HepG2 (cell line): Measurements from ENCODE around the gene APOA1. TPM values are rescaled to one million over a fixed set of nuclear protein-coding genes. Genes with fewer than 3 reads are reported as not detected.

Experiments used
- CREM ChIP-seq, 2 experiments: sonication (generic) in 1 of 2; formaldehyde crosslinking in 1 of 2; IDR thresholded peaks; 2 replicates each; pipeline versions ENCODE4 v1.4.0 to v1.6.1; 2016 to 2020; ENCODE audit warnings: antibody characterized with exemption in 1 of 2, mild to moderate bottlenecking in 1 of 2, missing genetic modification reagents in 1 of 2
- KLF6 ChIP-seq: IDR thresholded peaks from 2 replicates; pipeline ENCODE4 v1.8.0; 2016; ENCODE audit warnings: missing biosample characterization, missing genetic modification reagents
- NONO ChIP-seq, 2 experiments: fragments of 450-650 bp in 1 of 2; sonication (generic) in 1 of 2; formaldehyde crosslinking in 1 of 2; IDR thresholded peaks in 1 of 2; conservative IDR thresholded peaks in 1 of 2; 2 replicates each; pipeline versions ENCODE4 v1.6.1 to v1.8.0; 2017 to 2022; ENCODE audit warnings: mild to moderate bottlenecking in 1 of 2, missing genetic modification reagents in 1 of 2, moderate library complexity in 1 of 2
- PHB2 ChIP-seq: fragments of 450-650 bp; IDR thresholded peaks from 2 replicates; pipeline ENCODE4 v1.6.1; 2018; ENCODE audit not compliant: partially characterized antibody
- POLR2A ChIP-seq, 2 experiments: IDR thresholded peaks; 2 replicates each; pipeline ENCODE4 v1.6.1; 2011; ENCODE audit warnings: low read depth in 2 of 2, low read length in 2 of 2, mild to moderate bottlenecking in 1 of 2, moderate library complexity in 1 of 2; ENCODE audit not compliant: insufficient read depth in 1 of 2
- SOX13 ChIP-seq, 3 experiments: fragments of 450-650 bp in 1 of 3; sonication (generic) in 1 of 3; formaldehyde crosslinking in 1 of 3; IDR thresholded peaks in 2 of 3; conservative IDR thresholded peaks in 1 of 3; 2 replicates each; pipeline versions ENCODE4 v1.5.0 to v1.6.1; 2016 to 2020; ENCODE audit warnings: antibody characterized with exemption in 1 of 3, mild to moderate bottlenecking in 1 of 3, missing compliant biosample characterization in 1 of 3, missing genetic modification reagents in 1 of 3, moderate library complexity in 1 of 3
- TCF7 ChIP-seq: sonication (generic); IDR thresholded peaks from 2 replicates; pipeline ENCODE4 v1.6.1; 2016; ENCODE audit warnings: antibody characterized with exemption, low read depth
- USF2 ChIP-seq, 2 experiments: sonication (generic) in 1 of 2; formaldehyde crosslinking in 1 of 2; IDR thresholded peaks; 2 replicates each; pipeline versions ENCODE4 v1.5.1 to v1.6.1; 2011 to 2020; ENCODE audit warnings: borderline replicate concordance in 1 of 2, low read depth in 1 of 2, low read length in 1 of 2, mild to moderate bottlenecking in 1 of 2, missing genetic modification reagents in 1 of 2, moderate library complexity in 1 of 2
- ZNF343 ChIP-seq: sonication (generic); formaldehyde crosslinking; IDR thresholded peaks from 2 replicates; pipeline ENCODE4 v1.4.0; 2020; ENCODE audit warnings: mild to moderate bottlenecking, missing genetic modification reagents
- ZNF496 ChIP-seq: sonication (generic); formaldehyde crosslinking; IDR thresholded peaks from 2 replicates; pipeline ENCODE4 v1.8.1; 2023; ENCODE audit warnings: mild to moderate bottlenecking, moderate library complexity, missing genetic modification reagents; ENCODE audit not compliant: insufficient replicate concordance
- ZNF574 ChIP-seq: sonication (generic); formaldehyde crosslinking; IDR thresholded peaks from 2 replicates; pipeline ENCODE4 v1.4.0; 2020; ENCODE audit warnings: missing genetic modification reagents
- ZNF614 ChIP-seq: IDR thresholded peaks from 2 replicates; pipeline ENCODE4 v1.6.1; 2018; ENCODE audit warnings: missing biosample characterization, missing genetic modification reagents, inconsistent platforms, borderline replicate concordance
- ZNF792 ChIP-seq: IDR thresholded peaks from 2 replicates; pipeline ENCODE4 v1.6.1; 2016
- polyA plus RNA-seq, 8 experiments: library from polyadenylated mRNA; depleted of rRNA in 3 of 8; stranded (reverse) in 7 of 8; unstranded in 1 of 8; fragments of >200 nt; fragmentation: Illumina TruSeq in 4 of 8; extraction: Trizol in 4 of 8; gene quantifications; 2 replicates each; pipeline versions ENCODE4 v1.2.1 to v1.2.3, GENCODE V29; 2011 to 2016; ENCODE audit warnings: low read depth in 4 of 8, missing spikeins in 1 of 8, mixed read lengths in 1 of 8; ENCODE audit not compliant: insufficient read depth in 1 of 8
- total RNA-seq, 5 experiments: library from RNA; depleted of rRNA; stranded (reverse); fragments of >200 nt; fragmentation: Illumina TruSeq; extraction: Trizol; gene quantifications; 2 replicates each; pipeline ENCODE4 v1.2.3, GENCODE V29; 2016; ENCODE audit warnings: low read depth in 1 of 5
- TF ChIP-seq, protein P1 (sequence below): sonication (generic); formaldehyde crosslinking; IDR thresholded peaks from 2 replicates; pipeline ENCODE4 v1.8.0; 2022; ENCODE audit warnings: low read depth, missing genetic modification reagents
- TF ChIP-seq, protein P2 (sequence below): sonication (generic); formaldehyde crosslinking; IDR thresholded peaks from 2 replicates; pipeline ENCODE4; 2020; ENCODE audit warnings: missing genetic modification reagents, mild to moderate bottlenecking, borderline replicate concordance
- TF ChIP-seq, protein P3 (sequence below): sonication (generic); formaldehyde crosslinking; IDR thresholded peaks from 2 replicates; pipeline ENCODE4 v1.4.0; 2020; ENCODE audit warnings: missing genetic modification reagents, mild to moderate bottlenecking, borderline replicate concordance

Gene APOA1
- total and polyA plus RNA-seq, 2 of the 13 experiments (the other 11 are each of a cell fraction or from before 2014, with no cell fraction given), result 1,973 to 5,485 TPM

- TF ChIP-seq USF2 (IDR thresholded peaks at IDR 0.05; ENCODE audit: low read depth, low read length), result no peak
- TF ChIP-seq USF2 (CRISPR knock-in tag; IDR thresholded peaks at IDR 0.05; ENCODE audit: borderline replicate concordance), result no peak; the same call in 1 of the 2 replicates
- peak; percentile 42; the same call in 1 of the 2 replicates for TF ChIP-seq ZNF614 (CRISPR knock-in tag)
- TF ChIP-seq ZNF496 (CRISPR knock-in tag), result no peak
- TF ChIP-seq ZNF792 (CRISPR knock-in tag), result peak; percentile 29; the same call in 1 of the 2 replicates
- peak; percentile 45; the same call in 1 of the 2 replicates for TF ChIP-seq KLF6 (CRISPR knock-in tag)
- TF ChIP-seq NONO (IDR thresholded peaks at IDR 0.05), result no peak
- peak; percentile 30; the same call in 1 of the 2 replicates for TF ChIP-seq NONO (CRISPR knock-in tag; conservative IDR thresholded peaks at IDR 0.05)
- no peak for TF ChIP-seq SOX13 (IDR thresholded peaks at IDR 0.05)
- peak in 1 of 2 experiments; percentile 6; a peak in 1 of 4 replicates for TF ChIP-seq SOX13 (CRISPR knock-in tag; conservative IDR thresholded peaks at IDR 0.05 in 1 of 2, IDR thresholded peaks at IDR 0.05 in 1 of 2)
- no peak for TF ChIP-seq ZNF343 (CRISPR knock-in tag)
- peak; percentile 58 to 71; a peak in 3 of 4 replicates for TF ChIP-seq POLR2A (IDR thresholded peaks at IDR 0.05; ENCODE audit: insufficient read depth in 1 of 2, low read depth in 2 of 2, low read length in 2 of 2)
- TF ChIP-seq, protein P1, sequence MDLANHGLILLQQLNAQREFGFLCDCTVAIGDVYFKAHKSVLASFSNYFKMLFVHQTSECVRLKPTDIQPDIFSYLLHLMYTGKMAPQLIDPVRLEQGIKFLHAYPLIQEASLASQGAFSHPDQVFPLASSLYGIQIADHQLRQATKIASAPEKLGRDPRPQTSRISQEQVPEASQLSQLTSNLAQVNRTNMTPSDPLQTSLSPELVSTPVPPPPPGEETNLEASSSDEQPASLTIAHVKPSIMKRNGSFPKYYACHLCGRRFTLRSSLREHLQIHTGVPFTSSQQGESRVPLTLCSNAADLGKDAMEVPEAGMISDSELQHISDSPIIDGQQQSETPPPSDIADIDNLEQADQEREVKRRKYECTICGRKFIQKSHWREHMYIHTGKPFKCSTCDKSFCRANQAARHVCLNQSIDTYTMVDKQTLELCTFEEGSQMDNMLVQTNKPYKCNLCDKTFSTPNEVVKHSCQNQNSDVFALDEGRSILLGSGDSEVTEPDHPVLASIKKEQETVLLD, result no peak
- peak; percentile 67 for TF ChIP-seq ZNF574
- TF ChIP-seq TCF7, result no peak
- TF ChIP-seq, protein P2, sequence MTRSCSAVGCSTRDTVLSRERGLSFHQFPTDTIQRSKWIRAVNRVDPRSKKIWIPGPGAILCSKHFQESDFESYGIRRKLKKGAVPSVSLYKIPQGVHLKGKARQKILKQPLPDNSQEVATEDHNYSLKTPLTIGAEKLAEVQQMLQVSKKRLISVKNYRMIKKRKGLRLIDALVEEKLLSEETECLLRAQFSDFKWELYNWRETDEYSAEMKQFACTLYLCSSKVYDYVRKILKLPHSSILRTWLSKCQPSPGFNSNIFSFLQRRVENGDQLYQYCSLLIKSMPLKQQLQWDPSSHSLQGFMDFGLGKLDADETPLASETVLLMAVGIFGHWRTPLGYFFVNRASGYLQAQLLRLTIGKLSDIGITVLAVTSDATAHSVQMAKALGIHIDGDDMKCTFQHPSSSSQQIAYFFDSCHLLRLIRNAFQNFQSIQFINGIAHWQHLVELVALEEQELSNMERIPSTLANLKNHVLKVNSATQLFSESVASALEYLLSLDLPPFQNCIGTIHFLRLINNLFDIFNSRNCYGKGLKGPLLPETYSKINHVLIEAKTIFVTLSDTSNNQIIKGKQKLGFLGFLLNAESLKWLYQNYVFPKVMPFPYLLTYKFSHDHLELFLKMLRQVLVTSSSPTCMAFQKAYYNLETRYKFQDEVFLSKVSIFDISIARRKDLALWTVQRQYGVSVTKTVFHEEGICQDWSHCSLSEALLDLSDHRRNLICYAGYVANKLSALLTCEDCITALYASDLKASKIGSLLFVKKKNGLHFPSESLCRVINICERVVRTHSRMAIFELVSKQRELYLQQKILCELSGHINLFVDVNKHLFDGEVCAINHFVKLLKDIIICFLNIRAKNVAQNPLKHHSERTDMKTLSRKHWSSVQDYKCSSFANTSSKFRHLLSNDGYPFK, result peak; percentile 87; the same call in 1 of the 2 replicates
- peak; percentile 85 for TF ChIP-seq CREM (IDR thresholded peaks at IDR 0.05)
- TF ChIP-seq CREM (CRISPR knock-in tag; IDR thresholded peaks at IDR 0.05), result no peak
- TF ChIP-seq, protein P3, sequence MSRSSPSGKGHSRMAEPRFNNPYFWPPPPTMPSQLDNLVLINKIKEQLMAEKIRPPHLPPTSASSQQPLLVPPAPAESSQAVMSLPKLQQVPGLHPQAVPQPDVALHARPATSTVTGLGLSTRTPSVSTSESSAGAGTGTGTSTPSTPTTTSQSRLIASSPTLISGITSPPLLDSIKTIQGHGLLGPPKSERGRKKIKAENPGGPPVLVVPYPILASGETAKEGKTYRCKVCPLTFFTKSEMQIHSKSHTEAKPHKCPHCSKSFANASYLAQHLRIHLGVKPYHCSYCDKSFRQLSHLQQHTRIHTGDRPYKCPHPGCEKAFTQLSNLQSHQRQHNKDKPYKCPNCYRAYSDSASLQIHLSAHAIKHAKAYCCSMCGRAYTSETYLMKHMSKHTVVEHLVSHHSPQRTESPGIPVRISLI, result peak; percentile 70; the same call in 1 of the 2 replicates
- TF ChIP-seq PHB2, result no peak
Measured at GRCh38 chr11:116787786-116788486, 49.5 kb downstream of the APOA1 start, which contains the start of gene ZPR1 (continued).
